A549 treated with CpdA at 1 μM for 4 hours (cell line): ENCODE data around the gene HUS1. TPM values are rescaled to one million over a fixed set of nuclear protein-coding genes. Genes with fewer than 3 reads are reported as not detected.

Experiments used
- total RNA-seq: library from RNA; stranded (reverse); fragments of 200-300 nt; extraction: Qiagen RNA extraction; gene quantifications from 5 replicates; pipeline ENCODE4 v1.2.3, GENCODE V29; 2022; ENCODE audit warnings: low read depth

The HUS1 gene
- 18.1 to 21.2 TPM (median 18.5 TPM) in 5 replicates for total RNA-seq

GRCh38 chr7:47979145-47979831 lies at the start of gene HUS1:
TSS of gene HUS1 (minus strand) at chr7:47979615. CDS start at chr7:47979519, 96 bp downstream.

GRCh38 chr7:48028938-48029337 lies 49.5 kb upstream of the HUS1 start, which contains the start of gene SUN3:
TSS of gene SUN3 (minus strand) at chr7:48029107. CDS start at chr7:48028938, 169 bp downstream.

GRCh38 chr7:47948141-47948790 lies 31.1 kb downstream of the HUS1 start, which contains the start of gene PKD1L1:
TSS of gene PKD1L1 (minus strand) at chr7:47948466. CDS start at chr7:47948440, 26 bp downstream.

Other genes with a start within 250 kb of the HUS1 start
- 0.15 to 0.37 TPM (median 0.23 TPM) in 5 replicates for gene PKD1L1, start 31.1 kb downstream of the HUS1 start, total RNA-seq
- 0.15 to 0.91 TPM in 2 of 5 replicates, not detected in the others for gene SUN3, start 49.5 kb upstream of the HUS1 start, total RNA-seq
- gene C7orf57, start 55.9 kb upstream of the HUS1 start, total RNA-seq = 0.26 to 0.61 TPM (median 0.37 TPM) in 5 replicates
- 64.0 to 115 TPM (median 95.7 TPM) in 5 replicates for gene UPP1, start 109.7 kb upstream of the HUS1 start, total RNA-seq
- 0.05 to 0.13 TPM (median 0.05 TPM) in 4 of 5 replicates, not detected in the other for gene ABCA13, start 191.8 kb upstream of the HUS1 start, total RNA-seq